Hepatic stellate cell (primary cell): ENCODE measurements around the gene CYFIP1.

Experiments used
- DNase-seq: peaks from one replicate; pipeline ENCODE4 v3.0.0; 2011; ENCODE audit warnings: low spot score

The CYFIP1 gene

GRCh38 chr15:22918056-22918455 is 62.1 kb downstream of the CYFIP1 start:
- DNase-seq: peak; percentile 47

- no peak for DNase-seq
Measured at GRCh38 chr15:22917556-22917955, 62.6 kb downstream of the CYFIP1 start.

- DNase-seq: no peak
Measured at GRCh38 chr15:22916606-22917350, 63.4 kb downstream of the CYFIP1 start.

GRCh38 chr15:22915866-22916515 is 64.2 kb downstream of the CYFIP1 start:
- DNase-seq: no peak

- no peak for DNase-seq
Measured at GRCh38 chr15:22913646-22914380, 66.4 kb downstream of the CYFIP1 start.

- no peak for DNase-seq
Measured at GRCh38 chr15:22912256-22912655, 67.9 kb downstream of the CYFIP1 start.

- DNase-seq: no peak
Measured at GRCh38 chr15:22911306-22911705, 68.9 kb downstream of the CYFIP1 start.

GRCh38 chr15:22908830-22909229 is 71.3 kb downstream of the CYFIP1 start:
- no peak for DNase-seq

GRCh38 chr15:22907161-22907950 is 72.8 kb downstream of the CYFIP1 start:
- no peak for DNase-seq

- no peak for DNase-seq
Measured at GRCh38 chr15:22904736-22905135, 75.4 kb downstream of the CYFIP1 start.

GRCh38 chr15:22903961-22904534 is 76.1 kb downstream of the CYFIP1 start:
- DNase-seq: no peak

GRCh38 chr15:22903427-22903826 is 76.7 kb downstream of the CYFIP1 start:
- no peak for DNase-seq

GRCh38 chr15:22902981-22903380 is 77.2 kb downstream of the CYFIP1 start:
- DNase-seq: no peak

GRCh38 chr15:22902578-22902977 is 77.6 kb downstream of the CYFIP1 start:
- DNase-seq: no peak

GRCh38 chr15:22902046-22902445 is 78.1 kb downstream of the CYFIP1 start:
- no peak for DNase-seq

- no peak for DNase-seq
Measured at GRCh38 chr15:22895465-22896190, 84.5 kb downstream of the CYFIP1 start.

GRCh38 chr15:22893881-22894280 is 86.3 kb downstream of the CYFIP1 start:
- no peak for DNase-seq

- DNase-seq: no peak
Measured at GRCh38 chr15:22893081-22893480, 87.1 kb downstream of the CYFIP1 start.

- DNase-seq: no peak
Measured at GRCh38 chr15:22892333-22892732, 87.8 kb downstream of the CYFIP1 start.

- no peak for DNase-seq
Measured at GRCh38 chr15:22891426-22892210, 88.5 kb downstream of the CYFIP1 start.
